ENCODE measurements around the gene CPEB4. TPM values are rescaled to one million over a fixed set of nuclear protein-coding genes. Genes with fewer than 3 reads are reported as not detected.

CPEB4 gene
- total RNA-seq, 1 experiment from 2014 or later: 27.1 TPM

DNA sequence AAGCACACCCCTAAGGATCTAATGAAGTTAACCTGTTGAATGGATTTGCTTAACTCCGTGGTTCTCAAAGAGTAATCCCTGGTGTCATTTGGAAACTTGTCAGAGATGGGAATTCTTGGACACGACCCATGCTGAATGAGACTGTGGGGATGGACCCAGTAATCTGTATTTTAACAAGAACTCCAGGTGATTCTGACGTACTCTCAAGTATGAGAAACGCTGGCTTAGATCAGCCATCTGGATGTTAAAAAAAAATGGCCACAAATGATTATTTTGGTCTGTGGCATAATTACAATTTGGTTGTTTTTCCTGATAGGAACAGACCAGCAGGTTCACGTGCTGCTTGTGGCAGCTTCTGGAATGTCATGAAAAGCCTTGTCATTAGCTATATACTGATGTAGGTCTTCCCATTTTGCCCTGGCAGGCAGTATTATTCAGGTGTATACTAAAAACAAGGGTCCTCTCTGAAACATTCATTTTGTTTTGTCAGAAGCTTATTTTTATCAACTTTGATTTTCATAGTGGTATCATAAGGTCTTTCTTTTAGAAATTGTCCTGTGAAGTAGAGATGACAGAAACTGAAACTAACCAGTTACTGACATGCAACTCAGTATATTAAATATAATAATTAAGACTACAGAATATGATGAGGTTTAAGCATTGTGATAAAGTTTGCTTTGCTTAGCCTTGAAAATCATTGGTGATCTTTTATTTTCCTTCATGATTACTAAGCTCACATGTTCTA is 15.4 kb downstream of the CPEB4 start:
- Histone ChIP-seq H3K36me3 (peaks cover 44% of the 10 kb centered on the region), H3K4me3 (no peak overlapping the region), H3K9me3 (replicated peaks) (no peaks in the 10 kb centered on the region), H3K27ac (no peak overlapping the region), H3K4me1 (replicated peaks) (peaks cover 18% of the 10 kb centered on the region), H3K27me3 (replicated peaks) (no peaks in the 10 kb centered on the region)
- DNase-seq (ENCODE audit: low read depth in 1 of 2, low spot score in 2 of 2): no peak

DNA sequence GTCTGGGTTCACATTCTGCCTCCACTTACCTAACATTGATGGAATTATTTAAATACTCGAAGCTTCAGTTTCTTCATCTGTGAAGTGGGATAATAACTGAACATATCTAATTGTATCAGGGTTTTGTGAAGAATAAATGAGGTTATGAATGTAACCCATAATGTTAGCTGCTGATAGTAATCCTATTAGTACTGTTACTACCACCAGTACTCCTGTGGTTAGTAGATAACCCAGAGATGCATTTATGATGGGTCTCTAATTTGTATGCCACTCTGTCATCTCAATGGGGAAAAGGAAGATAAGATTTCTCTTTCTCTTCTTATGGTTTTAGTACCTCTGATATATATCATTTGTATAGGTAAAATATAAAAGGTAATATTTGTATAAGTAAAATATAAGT is 16.0 kb downstream of the CPEB4 start:
- no peaks in the 10 kb centered on the region for H3K27me3 ChIP-seq (replicated peaks)
- H3K36me3 ChIP-seq: peaks cover 42% of the 10 kb centered on the region
- H3K27ac ChIP-seq: no peak overlapping the region
- no peak overlapping the region for H3K4me3 ChIP-seq
- H3K4me1 ChIP-seq (replicated peaks): peaks cover 18% of the 10 kb centered on the region
- H3K9me3 ChIP-seq (replicated peaks): no peaks in the 10 kb centered on the region
- no peak for DNase-seq (ENCODE audit: low read depth in 1 of 2, low spot score in 2 of 2)

DNA sequence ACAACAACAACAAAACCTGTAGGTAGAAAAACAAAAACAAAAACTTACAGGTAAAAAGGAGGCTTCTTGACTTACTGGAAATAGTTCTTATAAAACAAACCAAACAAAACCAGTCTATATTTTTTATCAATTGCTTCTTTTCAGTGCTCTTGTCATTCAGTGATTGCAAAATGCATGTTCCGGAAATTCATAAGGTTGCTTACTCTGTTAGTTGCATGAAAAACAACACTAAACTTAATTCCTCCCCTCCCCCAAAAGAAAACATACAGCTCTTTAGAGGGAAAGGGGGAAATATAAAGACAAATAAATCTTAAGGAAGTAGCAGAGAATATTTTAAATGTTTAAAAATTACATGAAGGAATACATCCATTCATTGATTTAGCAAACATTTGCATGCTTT is 19.1 kb downstream of the CPEB4 start:
- no peak overlapping the region for H3K4me3 ChIP-seq
- peaks cover 47% of the 10 kb centered on the region for H3K36me3 ChIP-seq
- H3K27me3 ChIP-seq (replicated peaks): no peaks in the 10 kb centered on the region
- no peak for DNase-seq (ENCODE audit: low read depth in 1 of 2, low spot score in 2 of 2)
- no peaks in the 10 kb centered on the region for H3K9me3 ChIP-seq (replicated peaks)
- peaks cover 6% of the 10 kb centered on the region for H3K4me1 ChIP-seq (replicated peaks)
- no peak overlapping the region for H3K27ac ChIP-seq

DNA sequence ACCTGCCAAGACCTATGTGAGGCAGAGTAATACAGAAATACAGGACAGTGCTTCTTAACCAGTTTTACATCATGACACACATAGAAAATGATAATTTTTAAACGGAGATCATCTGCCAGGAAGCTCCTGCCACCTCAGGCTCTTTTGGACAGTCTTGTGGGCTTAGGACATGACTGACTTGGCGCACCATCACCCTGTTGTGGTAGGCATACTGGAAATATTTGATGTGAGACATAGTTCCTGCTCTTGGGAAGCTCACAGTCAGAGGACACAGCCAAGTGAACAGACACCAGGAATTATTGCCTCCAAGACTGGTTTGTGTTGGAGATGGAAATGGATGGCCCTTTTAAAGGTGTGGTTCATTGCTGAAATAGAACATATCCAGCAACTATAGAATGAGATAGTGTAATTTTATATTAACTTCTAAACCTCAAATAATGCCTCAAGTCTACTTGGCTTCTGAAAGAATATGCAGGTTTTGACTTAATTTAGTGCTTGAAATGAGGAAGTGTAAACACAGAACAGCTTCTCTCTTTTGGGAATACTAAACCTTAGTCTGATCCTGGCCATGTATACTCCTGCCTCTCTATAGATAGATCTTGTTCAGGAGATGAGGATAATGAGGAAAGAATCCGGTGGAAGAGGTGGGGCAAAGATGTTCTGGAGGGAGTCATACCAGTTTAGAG is 19.7 kb downstream of the CPEB4 start:
- peaks cover 42% of the 10 kb centered on the region for H3K36me3 ChIP-seq
- no peaks in the 10 kb centered on the region for H3K9me3 ChIP-seq (replicated peaks)
- no peak for DNase-seq (ENCODE audit: low read depth in 1 of 2, low spot score in 2 of 2)
- H3K27me3 ChIP-seq (replicated peaks): no peaks in the 10 kb centered on the region
- H3K4me1 ChIP-seq (replicated peaks): peaks cover under 1% of the 10 kb centered on the region; the same call in 1 of the 2 replicates
- no peak overlapping the region for H3K27ac ChIP-seq
- no peak overlapping the region for H3K4me3 ChIP-seq

DNA sequence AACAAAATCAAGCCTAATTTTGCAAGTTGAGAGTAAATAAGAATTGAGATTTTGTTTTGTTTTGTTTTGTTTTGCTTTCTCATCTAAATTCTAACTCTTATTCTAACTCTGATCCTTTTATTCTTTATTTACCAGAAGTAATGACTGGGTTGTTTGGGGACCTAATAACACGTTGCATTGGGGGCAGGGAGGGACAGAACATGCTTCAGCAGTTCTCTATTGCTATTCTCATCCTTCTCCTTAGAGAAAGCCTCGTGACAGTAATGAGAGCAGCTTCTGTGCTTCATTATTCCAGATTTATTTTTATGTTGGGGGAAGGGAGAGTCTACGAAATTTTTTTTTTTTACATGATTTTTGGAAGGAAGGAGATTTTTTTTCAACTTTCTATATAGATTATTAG is 21.1 kb downstream of the CPEB4 start:
- H3K9me3 ChIP-seq (replicated peaks): no peaks in the 10 kb centered on the region
- H3K36me3 ChIP-seq: peaks cover 38% of the 10 kb centered on the region
- H3K4me3 ChIP-seq: no peak overlapping the region
- no peaks in the 10 kb centered on the region for H3K4me1 ChIP-seq (replicated peaks)
- H3K27me3 ChIP-seq (replicated peaks): no peaks in the 10 kb centered on the region
- H3K27ac ChIP-seq: no peak overlapping the region
- DNase-seq (ENCODE audit: low read depth in 1 of 2, low spot score in 2 of 2): no peak

DNA sequence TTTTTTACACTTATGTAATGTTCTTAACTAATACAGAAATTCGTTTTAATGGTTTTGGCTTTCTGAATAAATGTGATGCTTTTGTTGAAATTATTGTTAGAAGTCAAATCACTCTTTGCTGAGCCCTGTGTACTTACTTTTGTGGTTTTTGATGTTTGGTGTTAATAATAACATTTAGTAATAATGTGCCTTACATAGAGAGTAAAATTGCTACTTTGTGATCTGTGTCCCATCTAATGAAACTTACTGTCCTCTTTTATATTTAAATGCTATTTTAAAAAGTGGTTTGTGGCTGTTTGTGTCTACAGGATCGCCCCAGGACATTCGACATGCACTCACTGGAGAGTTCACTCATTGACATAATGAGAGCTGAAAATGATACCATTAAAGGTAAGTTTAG is 22.1 kb downstream of the CPEB4 start:
- H3K4me1 ChIP-seq (replicated peaks): no peaks in the 10 kb centered on the region
- peaks cover 41% of the 10 kb centered on the region for H3K36me3 ChIP-seq
- no peaks in the 10 kb centered on the region for H3K27me3 ChIP-seq (replicated peaks)
- H3K27ac ChIP-seq: no peak overlapping the region
- no peaks in the 10 kb centered on the region for H3K9me3 ChIP-seq (replicated peaks)
- no peak for DNase-seq (ENCODE audit: low read depth in 1 of 2, low spot score in 2 of 2)
- no peak overlapping the region for H3K4me3 ChIP-seq

DNA sequence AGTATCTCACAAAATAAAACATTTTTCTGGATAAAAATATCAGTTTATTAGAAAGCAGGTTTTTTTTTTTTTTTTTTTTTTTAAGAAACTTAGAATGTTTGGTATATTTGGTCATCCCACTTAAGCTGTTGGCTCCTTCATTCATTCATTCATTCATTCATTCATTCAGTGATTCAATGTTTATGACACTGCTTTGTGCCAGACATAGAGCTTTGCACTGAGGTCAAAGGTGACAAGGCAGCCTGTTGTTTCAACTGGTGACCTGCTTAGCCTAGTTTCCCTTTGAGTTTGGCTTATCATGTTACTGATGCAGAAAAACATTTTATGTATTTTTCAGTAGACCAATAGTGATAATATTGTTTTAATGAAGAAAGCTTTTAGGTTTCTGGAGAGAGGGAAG is 23.5 kb downstream of the CPEB4 start:
- DNase-seq (ENCODE audit: low read depth in 1 of 2, low spot score in 2 of 2): no peak
- H3K27me3 ChIP-seq (replicated peaks): no peaks in the 10 kb centered on the region
- peaks cover 35% of the 10 kb centered on the region for H3K36me3 ChIP-seq
- no peaks in the 10 kb centered on the region for H3K9me3 ChIP-seq (replicated peaks)
- H3K4me1 ChIP-seq (replicated peaks): no peaks in the 10 kb centered on the region
- no peak overlapping the region for H3K27ac ChIP-seq
- no peak overlapping the region for H3K4me3 ChIP-seq

DNA sequence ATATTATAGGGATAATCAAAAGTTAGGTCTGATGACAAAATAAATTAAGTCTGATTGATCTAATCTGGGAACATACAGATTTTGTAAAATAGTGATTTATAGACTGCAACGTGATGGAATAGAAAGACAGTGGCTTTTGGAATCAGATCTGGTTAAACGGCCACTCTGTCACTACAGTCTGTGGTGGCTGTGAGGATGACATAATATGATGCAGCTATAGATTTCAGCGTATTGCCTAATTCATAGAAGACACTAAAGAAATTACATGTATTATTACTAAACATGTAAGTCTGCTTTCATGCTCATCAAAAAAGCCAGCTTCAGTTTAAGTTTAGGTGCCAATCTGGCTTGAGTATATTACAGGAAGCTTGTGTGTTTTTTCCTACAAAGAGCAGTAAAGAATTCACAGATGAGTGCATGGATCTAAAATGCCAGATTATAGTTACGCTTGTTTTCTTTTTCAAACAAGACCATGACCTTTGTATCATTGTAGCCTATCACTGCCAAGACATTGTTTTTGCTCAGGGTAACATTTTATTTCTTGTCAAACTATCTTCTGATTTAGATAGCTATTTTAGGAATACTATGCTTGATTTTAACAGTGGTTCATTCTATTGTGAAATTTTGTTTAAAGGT is 25.7 kb downstream of the CPEB4 start:
- Histone ChIP-seq H3K36me3 (peaks cover 25% of the 10 kb centered on the region), H3K27ac (no peak overlapping the region), H3K27me3 (replicated peaks) (no peaks in the 10 kb centered on the region), H3K4me3 (no peak overlapping the region), H3K9me3 (replicated peaks) (no peaks in the 10 kb centered on the region), H3K4me1 (replicated peaks) (peaks cover 14% of the 10 kb centered on the region)
- DNase-seq (ENCODE audit: low read depth in 1 of 2, low spot score in 2 of 2): no peak

DNA sequence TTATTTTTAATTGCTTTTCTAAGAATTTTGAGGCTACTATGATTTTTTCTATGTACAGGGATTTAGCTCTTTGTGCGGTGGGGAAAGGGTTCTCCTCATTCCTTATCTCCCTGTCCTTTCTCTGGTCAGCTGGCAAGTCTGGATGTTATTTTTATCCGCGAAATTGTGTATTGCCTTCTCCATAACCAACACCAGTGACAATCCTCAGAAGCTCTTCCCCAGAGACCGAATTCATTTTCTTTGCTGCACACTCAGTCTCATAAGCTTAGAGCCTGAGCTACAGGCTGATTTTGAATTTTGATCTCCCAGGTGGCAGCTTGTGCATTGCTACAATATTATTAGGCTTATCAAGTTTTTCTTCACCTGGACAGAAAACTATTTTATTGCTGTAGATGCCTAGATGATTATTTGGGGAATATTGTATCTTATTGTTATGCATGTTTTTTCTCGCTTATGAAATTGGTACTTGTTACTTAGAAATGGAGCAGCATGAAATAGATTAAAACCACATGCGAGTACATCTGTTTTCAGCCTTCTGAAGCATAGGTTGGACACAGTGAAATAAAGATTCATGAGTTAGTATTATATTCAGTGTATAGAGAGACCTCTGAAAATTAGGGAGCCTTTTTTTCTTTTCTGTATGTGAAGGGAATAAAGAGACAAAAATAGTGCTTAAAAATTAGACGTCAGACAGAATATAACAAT is 27.3 kb downstream of the CPEB4 start:
- H3K27me3 ChIP-seq (replicated peaks): no peaks in the 10 kb centered on the region
- peaks cover 22% of the 10 kb centered on the region for H3K36me3 ChIP-seq
- no peak overlapping the region for H3K4me3 ChIP-seq
- DNase-seq (ENCODE audit: low read depth in 1 of 2, low spot score in 2 of 2): no peak
- H3K4me1 ChIP-seq (replicated peaks): peaks cover 24% of the 10 kb centered on the region
- no peak overlapping the region for H3K27ac ChIP-seq
- H3K9me3 ChIP-seq (replicated peaks): no peaks in the 10 kb centered on the region

DNA sequence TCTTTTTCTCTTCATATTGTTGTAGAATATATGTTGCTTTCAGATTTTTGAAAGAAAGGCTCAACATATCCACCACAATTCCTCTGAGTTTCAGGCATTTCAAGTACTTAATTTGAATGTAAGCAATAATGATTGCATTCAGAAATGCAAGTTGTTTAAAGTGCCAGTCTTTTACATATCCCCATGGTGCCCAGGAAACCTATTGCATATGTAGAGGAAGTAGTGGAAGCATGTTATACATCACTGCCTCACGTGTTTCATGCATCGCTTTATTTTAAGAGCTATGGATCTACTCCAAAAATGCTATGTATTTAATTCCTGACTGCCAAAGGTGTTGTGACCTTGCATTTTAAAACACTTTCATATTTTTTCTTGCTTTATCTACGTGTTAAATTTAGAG is 28.1 kb downstream of the CPEB4 start:
- no peak overlapping the region for H3K4me3 ChIP-seq
- no peaks in the 10 kb centered on the region for H3K9me3 ChIP-seq (replicated peaks)
- H3K27ac ChIP-seq: no peak overlapping the region
- H3K27me3 ChIP-seq (replicated peaks): no peaks in the 10 kb centered on the region
- peaks cover 18% of the 10 kb centered on the region; the same call in 1 of the 2 replicates for H3K36me3 ChIP-seq
- no peak for DNase-seq (ENCODE audit: low read depth in 1 of 2, low spot score in 2 of 2)
- peaks cover 24% of the 10 kb centered on the region for H3K4me1 ChIP-seq (replicated peaks)

DNA sequence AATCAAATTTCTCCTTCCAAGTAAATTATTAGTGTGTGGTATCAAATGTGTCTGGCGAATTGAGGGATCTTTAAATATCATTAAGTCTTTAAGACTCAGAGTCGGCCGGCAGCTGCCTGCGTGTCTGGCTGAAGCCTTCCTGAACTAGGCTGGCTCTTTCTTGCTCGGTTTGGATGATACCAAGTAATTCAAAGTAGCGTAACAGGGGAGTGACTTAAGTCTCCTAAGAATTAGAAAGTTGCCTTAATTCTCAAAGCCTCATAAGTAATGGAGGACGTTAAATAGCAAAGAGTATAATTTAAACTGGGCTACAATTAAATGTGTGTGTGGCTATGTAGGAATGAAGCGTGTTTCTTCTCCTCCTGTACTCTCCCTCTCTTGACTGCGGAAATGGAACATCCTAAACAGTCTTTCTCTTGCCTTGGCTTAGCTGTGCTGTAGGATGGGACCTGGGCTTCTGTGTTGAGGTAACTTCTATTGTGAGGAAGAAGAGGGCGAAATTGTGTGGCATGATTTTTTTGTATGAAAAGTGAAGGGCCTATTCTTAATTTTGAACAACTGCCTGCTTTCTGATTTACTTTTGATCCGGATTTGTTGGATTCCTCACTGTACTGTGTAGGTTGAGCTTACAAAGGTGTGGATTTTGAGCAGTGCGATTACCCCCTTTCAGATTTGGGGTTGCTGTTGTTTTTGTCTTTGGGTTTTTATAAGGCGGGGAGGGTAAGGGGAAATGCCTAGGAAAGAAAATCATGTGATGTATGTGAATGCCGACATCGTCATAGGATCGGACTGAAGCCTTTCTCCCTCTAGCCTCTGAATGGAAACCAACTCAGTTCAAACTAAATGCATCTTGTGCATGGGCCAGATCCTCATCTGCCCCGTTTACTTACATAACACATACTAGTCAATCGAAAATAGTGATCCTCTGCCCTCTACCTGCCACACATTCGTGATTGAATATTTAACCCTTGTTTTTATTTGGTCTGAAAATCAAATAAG is 29.9 kb downstream of the CPEB4 start:
- peak overlapping the region; percentile 89 for H3K27ac ChIP-seq
- H3K27me3 ChIP-seq (replicated peaks): no peaks in the 10 kb centered on the region
- H3K4me3 ChIP-seq: peak overlapping the region; percentile 31
- peaks cover 10% of the 10 kb centered on the region; the same call in 1 of the 2 replicates for H3K36me3 ChIP-seq
- peaks cover 24% of the 10 kb centered on the region for H3K4me1 ChIP-seq (replicated peaks)
- H3K9me3 ChIP-seq (replicated peaks): no peaks in the 10 kb centered on the region
- DNase-seq (ENCODE audit: low read depth in 1 of 2, low spot score in 2 of 2): peak; percentile 61 to 96

DNA sequence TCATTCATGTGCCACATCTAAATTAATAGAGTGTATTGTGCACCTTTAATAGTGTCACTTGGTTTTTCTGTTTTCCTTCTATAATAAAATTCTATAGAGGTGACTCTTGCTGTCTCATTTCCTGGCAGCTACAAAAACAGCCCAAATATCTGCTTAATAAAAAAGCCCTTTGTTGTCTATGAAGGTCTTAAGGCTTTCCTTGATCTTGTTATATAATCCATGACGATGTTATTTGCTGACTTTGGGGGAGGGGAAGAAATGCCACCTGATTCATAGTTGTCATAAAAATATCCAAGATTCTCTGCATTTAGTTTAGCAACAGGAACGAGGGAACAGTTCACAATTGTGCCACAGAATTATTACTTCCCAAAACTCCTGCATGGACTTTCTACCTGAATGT is 31.3 kb downstream of the CPEB4 start:
- peaks cover 6% of the 10 kb centered on the region for H3K36me3 ChIP-seq
- no peaks in the 10 kb centered on the region for H3K9me3 ChIP-seq (replicated peaks)
- no peak overlapping the region for H3K4me3 ChIP-seq
- peaks cover 24% of the 10 kb centered on the region for H3K4me1 ChIP-seq (replicated peaks)
- no peak for DNase-seq (ENCODE audit: low read depth in 1 of 2, low spot score in 2 of 2)
- no peak overlapping the region for H3K27ac ChIP-seq
- H3K27me3 ChIP-seq (replicated peaks): no peaks in the 10 kb centered on the region
